Epithelial cell of esophagus (primary cell): ENCODE results near the gene DSG4.
"Not testable (repeated sequence)": the region's sequence is repeated elsewhere in the genome, so short reads cannot be mapped to it uniquely, and the experiment has no call there.

Source experiments
- DNase-seq: peaks from one replicate; pipeline ENCODE4 v3.0.0; 2010; ENCODE audit warnings: low read depth
- H3K4me3 ChIP-seq: 2 replicates; pipeline ENCODE4 v1.5.1; 2011; ENCODE audit warnings: mild to moderate bottlenecking, low read length, control low read depth
- TF ChIP-seq, protein P1 (sequence below): IDR thresholded peaks from 2 replicates; pipeline ENCODE4 v1.5.1; 2011; ENCODE audit warnings: low read depth, mild to moderate bottlenecking, low read length, control low read depth, inconsistent platforms; ENCODE audit not compliant: insufficient read depth; ENCODE audit errors: missing control alignments

DSG4 gene, protein sequence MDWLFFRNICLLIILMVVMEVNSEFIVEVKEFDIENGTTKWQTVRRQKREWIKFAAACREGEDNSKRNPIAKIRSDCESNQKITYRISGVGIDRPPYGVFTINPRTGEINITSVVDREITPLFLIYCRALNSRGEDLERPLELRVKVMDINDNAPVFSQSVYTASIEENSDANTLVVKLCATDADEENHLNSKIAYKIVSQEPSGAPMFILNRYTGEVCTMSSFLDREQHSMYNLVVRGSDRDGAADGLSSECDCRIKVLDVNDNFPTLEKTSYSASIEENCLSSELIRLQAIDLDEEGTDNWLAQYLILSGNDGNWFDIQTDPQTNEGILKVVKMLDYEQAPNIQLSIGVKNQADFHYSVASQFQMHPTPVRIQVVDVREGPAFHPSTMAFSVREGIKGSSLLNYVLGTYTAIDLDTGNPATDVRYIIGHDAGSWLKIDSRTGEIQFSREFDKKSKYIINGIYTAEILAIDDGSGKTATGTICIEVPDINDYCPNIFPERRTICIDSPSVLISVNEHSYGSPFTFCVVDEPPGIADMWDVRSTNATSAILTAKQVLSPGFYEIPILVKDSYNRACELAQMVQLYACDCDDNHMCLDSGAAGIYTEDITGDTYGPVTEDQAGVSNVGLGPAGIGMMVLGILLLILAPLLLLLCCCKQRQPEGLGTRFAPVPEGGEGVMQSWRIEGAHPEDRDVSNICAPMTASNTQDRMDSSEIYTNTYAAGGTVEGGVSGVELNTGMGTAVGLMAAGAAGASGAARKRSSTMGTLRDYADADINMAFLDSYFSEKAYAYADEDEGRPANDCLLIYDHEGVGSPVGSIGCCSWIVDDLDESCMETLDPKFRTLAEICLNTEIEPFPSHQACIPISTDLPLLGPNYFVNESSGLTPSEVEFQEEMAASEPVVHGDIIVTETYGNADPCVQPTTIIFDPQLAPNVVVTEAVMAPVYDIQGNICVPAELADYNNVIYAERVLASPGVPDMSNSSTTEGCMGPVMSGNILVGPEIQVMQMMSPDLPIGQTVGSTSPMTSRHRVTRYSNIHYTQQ

DNA sequence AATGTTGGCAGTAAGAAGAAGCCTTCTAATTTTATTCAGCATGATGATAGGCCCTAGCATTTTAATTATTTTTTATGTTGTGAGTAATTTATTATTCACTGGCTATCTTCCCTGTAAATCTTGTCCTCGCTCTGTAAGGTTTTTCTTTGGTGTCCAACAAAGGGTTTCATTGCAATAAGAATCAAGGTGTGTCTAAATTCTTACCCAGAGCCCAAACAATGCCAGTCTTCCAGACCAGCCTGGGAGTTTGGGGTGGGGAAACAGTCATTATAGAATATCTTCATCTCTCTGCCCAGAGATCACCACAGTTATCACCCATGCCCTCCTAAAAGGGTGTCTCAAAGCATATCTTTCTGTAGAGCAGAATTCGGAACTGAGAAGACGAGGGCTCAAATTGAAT is at the start of gene DSG4:
Gene DSG4 (plus strand): TSS at position 301 of the 400 bp plus-strand sequence. CDS start 135 bp downstream, outside the sequence.
- no peak for DNase-seq
- no peak within 1 kb of the TSS for H3K4me3 ChIP-seq
- TF ChIP-seq, protein P1, sequence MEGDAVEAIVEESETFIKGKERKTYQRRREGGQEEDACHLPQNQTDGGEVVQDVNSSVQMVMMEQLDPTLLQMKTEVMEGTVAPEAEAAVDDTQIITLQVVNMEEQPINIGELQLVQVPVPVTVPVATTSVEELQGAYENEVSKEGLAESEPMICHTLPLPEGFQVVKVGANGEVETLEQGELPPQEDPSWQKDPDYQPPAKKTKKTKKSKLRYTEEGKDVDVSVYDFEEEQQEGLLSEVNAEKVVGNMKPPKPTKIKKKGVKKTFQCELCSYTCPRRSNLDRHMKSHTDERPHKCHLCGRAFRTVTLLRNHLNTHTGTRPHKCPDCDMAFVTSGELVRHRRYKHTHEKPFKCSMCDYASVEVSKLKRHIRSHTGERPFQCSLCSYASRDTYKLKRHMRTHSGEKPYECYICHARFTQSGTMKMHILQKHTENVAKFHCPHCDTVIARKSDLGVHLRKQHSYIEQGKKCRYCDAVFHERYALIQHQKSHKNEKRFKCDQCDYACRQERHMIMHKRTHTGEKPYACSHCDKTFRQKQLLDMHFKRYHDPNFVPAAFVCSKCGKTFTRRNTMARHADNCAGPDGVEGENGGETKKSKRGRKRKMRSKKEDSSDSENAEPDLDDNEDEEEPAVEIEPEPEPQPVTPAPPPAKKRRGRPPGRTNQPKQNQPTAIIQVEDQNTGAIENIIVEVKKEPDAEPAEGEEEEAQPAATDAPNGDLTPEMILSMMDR, result no peak

DNA sequence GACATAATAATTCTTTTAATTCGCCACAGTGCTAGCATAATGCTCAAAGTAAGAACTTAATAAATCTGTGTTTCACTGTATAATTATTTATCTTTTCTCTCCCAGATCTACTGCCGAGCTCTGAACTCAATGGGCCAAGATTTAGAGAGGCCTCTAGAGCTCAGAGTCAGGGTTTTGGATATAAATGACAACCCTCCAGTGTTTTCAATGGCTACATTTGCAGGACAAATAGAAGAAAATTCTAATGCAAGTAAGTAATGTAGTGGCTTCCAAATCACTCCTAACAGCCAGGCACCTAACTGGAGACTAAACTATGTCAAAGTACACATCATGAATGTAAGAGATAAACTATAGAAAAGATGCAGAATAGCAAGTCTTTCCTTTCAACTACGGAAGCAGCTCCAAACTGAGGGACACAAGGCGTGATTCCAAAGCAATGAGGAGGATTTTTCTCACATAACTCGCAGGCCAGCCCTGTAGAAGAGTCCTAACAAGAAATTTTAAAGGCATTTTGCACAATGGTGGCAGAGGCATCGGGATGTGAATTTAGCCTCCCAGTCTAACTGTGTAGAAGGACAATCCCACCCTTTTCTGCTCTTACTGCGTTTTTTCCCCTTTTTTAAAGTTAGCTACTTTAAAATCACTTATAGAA is 46.7 kb upstream of the DSG4 start:
- TF ChIP-seq, protein P1, result no peak
- DNase-seq, result no peak
- H3K4me3 ChIP-seq, result no peak overlapping the region

DNA sequence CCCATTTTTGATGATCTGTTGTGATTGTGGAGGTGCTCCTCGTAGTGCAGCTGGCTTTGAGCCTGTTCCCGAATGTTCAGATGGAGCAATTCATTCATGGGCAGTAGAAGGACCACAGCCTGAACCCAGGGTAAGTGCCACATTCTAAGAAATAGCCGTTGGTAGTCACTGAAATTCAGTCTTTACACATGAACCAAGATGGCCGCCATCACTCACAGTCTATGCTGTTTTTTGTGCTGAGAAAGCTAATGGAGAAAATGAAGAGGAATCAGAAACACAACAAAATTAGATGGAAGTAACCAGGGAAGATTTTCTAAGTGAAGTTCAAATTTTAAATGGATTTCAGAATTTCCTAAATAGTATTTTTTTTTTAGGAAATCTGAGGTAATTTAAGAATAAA is 33.1 kb upstream of the DSG4 start:
- no peak for DNase-seq
- TF ChIP-seq, protein P1, result no peak
- H3K4me3 ChIP-seq, result no peak overlapping the region

DNA sequence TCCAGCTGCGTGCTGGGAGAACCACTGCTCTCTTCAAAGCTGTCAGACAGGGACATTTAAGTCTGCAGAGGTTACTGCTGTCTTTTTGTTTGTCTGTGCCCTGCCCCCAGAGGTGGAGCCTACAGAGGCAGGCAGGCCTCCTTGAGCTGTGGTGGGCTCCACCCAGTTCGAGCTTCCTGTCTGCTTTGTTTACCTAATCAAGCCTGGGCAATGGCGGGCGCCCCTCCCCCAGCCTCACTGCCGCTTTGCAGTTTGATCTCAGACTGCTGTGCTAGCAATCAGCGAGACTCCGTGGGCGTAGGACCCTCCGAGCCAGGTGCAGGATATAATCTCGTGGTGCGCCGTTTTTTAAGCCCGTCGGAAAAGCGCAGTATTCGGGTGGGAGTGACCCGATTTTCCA is 23.2 kb upstream of the DSG4 start:
- not testable (repeated sequence) for DNase-seq, H3K4me3 ChIP-seq

DNA sequence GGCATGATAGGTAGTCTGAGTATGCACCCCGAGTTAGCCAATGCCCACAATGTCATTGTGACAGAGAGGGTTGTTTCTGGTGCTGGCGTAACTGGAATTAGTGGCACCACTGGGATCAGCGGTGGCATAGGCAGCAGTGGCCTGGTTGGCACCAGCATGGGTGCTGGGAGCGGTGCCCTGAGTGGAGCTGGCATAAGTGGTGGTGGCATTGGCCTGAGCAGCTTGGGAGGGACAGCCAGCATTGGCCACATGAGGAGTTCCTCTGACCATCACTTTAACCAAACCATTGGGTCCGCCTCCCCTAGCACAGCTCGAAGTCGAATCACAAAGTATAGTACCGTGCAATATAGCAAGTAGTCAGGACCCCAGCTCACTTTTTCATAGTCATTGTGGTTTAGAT is 21.6 kb upstream of the DSG4 start:
- no peak overlapping the region for H3K4me3 ChIP-seq
- TF ChIP-seq, protein P1, result no peak
- no peak for DNase-seq

DNA sequence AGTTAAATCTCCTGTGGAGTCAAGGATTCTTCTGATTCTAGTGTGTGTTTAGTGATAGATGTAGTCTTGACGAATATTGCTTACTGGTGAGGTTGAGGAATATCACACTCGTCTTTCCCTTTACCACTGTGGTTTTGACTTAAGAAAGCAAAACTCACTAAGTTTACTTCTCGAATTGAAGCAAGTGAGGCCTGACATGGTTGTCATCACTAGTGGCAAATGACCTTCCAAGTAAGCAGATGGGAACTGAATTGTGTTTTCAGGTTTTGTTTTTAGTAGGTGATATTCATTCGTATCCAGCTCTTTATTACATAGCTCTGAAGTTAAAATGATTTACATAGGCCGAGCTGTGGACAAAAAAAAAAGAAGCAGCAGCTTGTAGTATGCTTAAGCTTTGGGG is 20.6 kb upstream of the DSG4 start:
- DNase-seq, result no peak
- TF ChIP-seq, protein P1, result no peak
- no peak overlapping the region for H3K4me3 ChIP-seq

DNA sequence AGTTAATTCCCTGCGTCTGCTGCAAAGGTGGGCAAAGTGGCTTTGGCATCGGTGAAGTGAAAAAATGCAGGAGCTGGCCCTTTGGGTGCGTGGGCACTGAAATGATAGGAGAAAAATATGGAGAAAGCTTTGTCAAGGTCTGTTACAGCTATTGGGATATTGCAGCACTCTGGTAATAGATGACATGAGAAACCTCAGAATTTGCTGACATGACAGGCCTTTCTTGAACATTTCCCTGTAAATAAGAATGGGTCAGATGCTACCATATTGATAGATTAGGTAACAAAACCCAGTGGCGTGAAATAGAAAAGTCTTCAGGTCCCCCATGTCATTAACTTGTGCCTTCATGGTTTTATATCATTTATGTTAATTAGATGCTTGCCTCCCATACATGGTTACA is 12.4 kb upstream of the DSG4 start:
- no peak overlapping the region for H3K4me3 ChIP-seq
- DNase-seq, result no peak
- TF ChIP-seq, protein P1, result no peak
